Neural crest cell (in vitro differentiated cells): ENCODE results near the gene MINDY4. TPM values are rescaled to one million over a fixed set of nuclear protein-coding genes. Genes with fewer than 3 reads are reported as not detected.
"Not testable (repeated sequence)": the region's sequence is repeated elsewhere in the genome, so short reads cannot be mapped to it uniquely, and the experiment has no call there.

Experiments used
- DNase-seq: peaks from one replicate; pipeline ENCODE4 v3.0.0; 2021; ENCODE audit warnings: low read depth, mixed read lengths, low spot score
- H3K27ac Mint-ChIP-seq: one replicate; pipeline ENCODE4 v1.8.0; 2021; ENCODE audit warnings: mild to moderate bottlenecking, mixed read lengths; ENCODE audit not compliant: unreplicated experiment
- H3K27me3 Mint-ChIP-seq: 2 replicates; pipeline ENCODE4 v1.8.0; 2021; ENCODE audit warnings: low read depth, mild to moderate bottlenecking, mixed read lengths
- H3K36me3 Mint-ChIP-seq: 2 replicates; pipeline ENCODE4 v1.8.0; 2021; ENCODE audit warnings: low read depth, mild to moderate bottlenecking, mixed read lengths
- H3K4me1 Mint-ChIP-seq: 2 replicates; pipeline ENCODE4 v1.8.0; 2021; ENCODE audit warnings: mixed read lengths
- H3K4me3 Mint-ChIP-seq: one replicate; pipeline ENCODE4 v1.8.0; 2021; ENCODE audit warnings: mild to moderate bottlenecking, mixed read lengths
- H3K9me3 Mint-ChIP-seq: 2 replicates; pipeline ENCODE4 v1.8.0; 2021; ENCODE audit warnings: mixed read lengths
- CTCF ChIP-seq: fragments of 200-600 bp; sonication (generic); conservative IDR thresholded peaks from 2 replicates; pipeline ENCODE4 v1.5.0; 2021; ENCODE audit warnings: antibody characterized with exemption, mild to moderate bottlenecking
- total RNA-seq: library from RNA; stranded (reverse); gene quantifications from 2 replicates; pipeline ENCODE4 v1.2.1, GENCODE V29; 2021

MINDY4 gene
- total RNA-seq, 1 donor from 2014 or later, result 9.2 TPM

DNA sequence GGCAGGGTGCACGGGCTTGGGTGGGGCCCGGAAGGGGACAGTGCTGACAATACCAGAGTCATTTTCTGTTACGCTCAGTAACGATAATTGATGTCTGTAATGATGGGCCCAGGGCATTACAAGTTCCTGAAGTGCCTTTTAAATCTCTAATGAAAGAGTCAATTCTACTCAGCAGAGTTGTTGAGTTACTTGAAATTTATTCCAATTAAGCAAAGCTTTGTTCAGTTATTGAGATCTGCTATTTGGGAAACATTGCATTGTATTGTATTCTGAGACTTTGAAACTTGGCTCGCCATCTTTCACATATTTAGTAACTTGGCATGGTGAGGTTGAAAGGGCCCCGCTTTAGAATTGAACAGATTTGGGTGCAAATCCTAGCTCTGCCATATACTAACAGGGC lies 34.7 kb downstream of the MINDY4 start:
- peaks cover 20% of the 10 kb centered on the region for H3K4me1 Mint-ChIP-seq
- peaks cover 16% of the 10 kb centered on the region for H3K36me3 Mint-ChIP-seq
- H3K27me3 Mint-ChIP-seq, result no peaks in the 10 kb centered on the region
- H3K27ac Mint-ChIP-seq, result no peak overlapping the region
- no peak for TF ChIP-seq CTCF
- no peak overlapping the region for H3K4me3 Mint-ChIP-seq
- peaks cover 2% of the 10 kb centered on the region for H3K9me3 Mint-ChIP-seq
- DNase-seq, result no peak

GRCh38 chr7:30807477-30807876 lies 36.3 kb downstream of the MINDY4 start:
- H3K27ac Mint-ChIP-seq, DNase-seq, H3K4me3 Mint-ChIP-seq, H3K9me3 Mint-ChIP-seq, H3K27me3 Mint-ChIP-seq: not testable (repeated sequence)
- Mint-ChIP-seq H3K4me1 (peaks cover 20% of the 10 kb centered on the region), H3K36me3 (peaks cover 21% of the 10 kb centered on the region)

DNA sequence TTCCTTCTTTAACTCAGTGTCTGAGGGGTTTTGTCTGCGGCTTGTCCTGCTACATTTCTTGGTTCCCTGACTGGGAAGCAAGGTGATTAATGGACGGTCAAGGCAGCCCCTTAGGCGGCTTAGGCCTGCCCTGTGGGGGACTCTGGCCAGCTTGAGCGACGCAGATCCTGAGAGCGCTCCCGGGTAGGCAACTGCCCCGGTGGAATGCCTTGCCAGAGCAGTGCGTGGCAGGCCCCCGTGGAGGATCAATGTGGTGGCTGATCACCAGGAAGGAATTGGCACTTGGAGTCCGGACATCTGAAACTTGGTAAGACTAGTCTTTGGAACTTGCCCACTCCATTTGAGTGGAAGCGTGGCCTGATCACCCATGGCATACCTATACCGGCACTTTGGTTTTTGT lies 36.7 kb downstream of the MINDY4 start:
- not testable (repeated sequence) for H3K27ac Mint-ChIP-seq, H3K4me3 Mint-ChIP-seq, H3K9me3 Mint-ChIP-seq, H3K27me3 Mint-ChIP-seq, DNase-seq
- Mint-ChIP-seq H3K4me1 (peaks cover 20% of the 10 kb centered on the region), H3K36me3 (peaks cover 23% of the 10 kb centered on the region)

DNA sequence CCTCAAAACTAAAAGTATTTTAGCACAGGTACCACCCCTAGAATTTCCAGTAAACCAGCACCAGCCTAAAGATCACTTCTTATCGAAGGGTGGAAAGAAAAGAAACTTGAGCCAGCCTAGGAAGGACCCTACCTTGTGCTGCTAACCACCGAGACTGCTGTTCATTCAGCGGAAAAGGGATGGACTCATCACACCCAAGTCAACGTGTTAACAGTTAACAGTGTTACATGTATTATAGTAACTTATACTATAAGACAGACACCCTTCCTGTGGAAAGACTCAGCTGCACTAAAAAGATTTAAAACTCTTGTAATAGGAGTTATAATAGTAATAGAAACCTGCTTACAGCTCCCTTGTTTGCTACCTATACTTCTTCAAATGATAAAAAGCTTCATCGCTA lies 39.8 kb downstream of the MINDY4 start:
- no peak overlapping the region for H3K27ac Mint-ChIP-seq
- H3K27me3 Mint-ChIP-seq, result no peaks in the 10 kb centered on the region
- no peak for DNase-seq
- H3K4me3 Mint-ChIP-seq, result no peak overlapping the region
- no peak for TF ChIP-seq CTCF
- H3K4me1 Mint-ChIP-seq, result peaks cover 6% of the 10 kb centered on the region
- peaks cover 21% of the 10 kb centered on the region for H3K36me3 Mint-ChIP-seq
- no peaks in the 10 kb centered on the region for H3K9me3 Mint-ChIP-seq

DNA sequence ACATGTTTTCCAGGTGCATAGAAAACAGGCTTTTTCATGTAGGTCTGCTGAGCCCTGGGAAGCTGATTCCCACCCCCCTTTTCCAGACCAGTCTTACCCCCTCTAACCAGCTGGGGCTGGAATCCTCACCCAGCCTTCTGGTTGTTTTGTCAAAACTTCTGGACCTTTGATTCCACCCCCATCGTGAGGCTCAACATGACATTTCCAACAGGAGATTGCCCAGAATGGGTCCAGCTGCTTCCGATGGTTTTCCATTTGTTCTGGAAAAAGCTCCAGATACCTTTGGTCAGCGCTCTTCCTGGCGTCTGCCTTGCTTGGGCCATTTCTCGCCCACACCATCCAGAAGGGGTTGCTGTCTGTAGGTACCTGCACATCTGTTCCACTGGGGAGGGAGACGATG lies 41.5 kb downstream of the MINDY4 start:
- Mint-ChIP-seq H3K9me3 (no peaks in the 10 kb centered on the region), H3K36me3 (peaks cover 19% of the 10 kb centered on the region), H3K4me3 (no peak overlapping the region), H3K27ac (no peak overlapping the region), H3K27me3 (no peaks in the 10 kb centered on the region), H3K4me1 (no peaks in the 10 kb centered on the region)
- DNase-seq, result no peak
- TF ChIP-seq CTCF, result no peak

DNA sequence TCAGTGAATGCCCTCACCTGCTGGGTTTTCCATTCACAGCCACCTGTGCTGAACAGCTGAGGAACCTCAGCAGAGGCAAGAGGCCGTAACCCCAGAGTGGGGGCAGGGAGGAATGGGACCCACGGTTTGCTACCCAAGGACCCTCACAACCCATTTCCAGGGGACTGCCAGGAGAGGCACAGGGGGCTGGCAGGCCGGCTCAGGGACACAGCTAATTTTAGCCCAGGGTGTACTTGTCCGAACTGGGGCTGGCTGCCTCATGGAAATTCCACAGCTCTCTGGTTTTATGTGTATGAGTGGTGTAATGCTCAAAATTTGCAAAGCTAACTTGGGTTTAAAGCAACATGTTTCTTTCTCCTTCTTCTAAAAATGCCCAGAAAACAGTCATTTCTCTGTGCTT lies 42.2 kb downstream of the MINDY4 start:
- no peak for DNase-seq
- Mint-ChIP-seq H3K27ac (no peak overlapping the region), H3K9me3 (no peaks in the 10 kb centered on the region), H3K36me3 (peaks cover 15% of the 10 kb centered on the region), H3K4me3 (no peak overlapping the region), H3K4me1 (no peaks in the 10 kb centered on the region), H3K27me3 (no peaks in the 10 kb centered on the region)
- no peak for TF ChIP-seq CTCF
